ENCODE measurements around the gene HIVEP3. TPM values are rescaled to one million over a fixed set of nuclear protein-coding genes. Genes with fewer than 3 reads are reported as not detected.

HIVEP3 gene
- total RNA-seq, 2 donors from 2014 or later: 4.0 to 5.4 TPM

- DNase-seq: peak in 1 of 2 donors; percentile 39
- ATAC-seq: peak; percentile 97
Measured at GRCh38 chr1:41900603-41901444, 17.9 kb downstream of the HIVEP3 start.

DNA sequence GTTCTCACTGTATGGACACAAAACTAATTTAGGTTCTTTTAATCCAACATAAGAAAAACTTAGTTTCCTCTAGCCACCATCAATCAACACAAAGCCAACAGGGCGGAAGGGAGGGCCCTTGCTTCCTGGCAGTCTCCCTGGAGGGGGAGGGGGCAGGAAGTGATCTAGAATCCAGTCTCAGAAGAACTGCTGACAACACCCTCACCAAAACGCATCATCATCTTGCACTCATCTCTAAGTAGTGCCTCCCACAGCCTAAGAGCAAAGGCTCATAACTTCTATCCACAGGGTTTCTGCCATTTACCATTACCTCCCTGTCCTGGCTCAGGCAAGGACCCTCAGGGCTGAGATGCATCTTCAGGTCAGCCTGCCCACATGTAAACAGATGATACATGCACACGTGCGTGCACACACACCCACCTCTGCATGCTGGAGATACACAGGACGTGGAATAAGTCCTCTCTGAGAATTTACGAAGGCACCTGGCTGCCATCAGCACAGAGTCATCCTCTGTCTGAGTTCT, 20.5 kb downstream of the HIVEP3 start:
- peak in 1 of 2 donors; percentile 29 for DNase-seq
- ATAC-seq: no peak
- intact Hi-C loops (cut with DNase I, micrococcal nuclease): no loop called here

More at GRCh38 chr1:41900603-41901444, 17.9 kb downstream of the HIVEP3 start:
- intact Hi-C loops (cut with DNase I, micrococcal nuclease): no loop called here

- ATAC-seq (no peak), DNase-seq (no peak)
- intact Hi-C loops (cut with DNase I, micrococcal nuclease): no loop called here
Measured at GRCh38 chr1:41895552-41895951, 23.2 kb downstream of the HIVEP3 start.

DNA sequence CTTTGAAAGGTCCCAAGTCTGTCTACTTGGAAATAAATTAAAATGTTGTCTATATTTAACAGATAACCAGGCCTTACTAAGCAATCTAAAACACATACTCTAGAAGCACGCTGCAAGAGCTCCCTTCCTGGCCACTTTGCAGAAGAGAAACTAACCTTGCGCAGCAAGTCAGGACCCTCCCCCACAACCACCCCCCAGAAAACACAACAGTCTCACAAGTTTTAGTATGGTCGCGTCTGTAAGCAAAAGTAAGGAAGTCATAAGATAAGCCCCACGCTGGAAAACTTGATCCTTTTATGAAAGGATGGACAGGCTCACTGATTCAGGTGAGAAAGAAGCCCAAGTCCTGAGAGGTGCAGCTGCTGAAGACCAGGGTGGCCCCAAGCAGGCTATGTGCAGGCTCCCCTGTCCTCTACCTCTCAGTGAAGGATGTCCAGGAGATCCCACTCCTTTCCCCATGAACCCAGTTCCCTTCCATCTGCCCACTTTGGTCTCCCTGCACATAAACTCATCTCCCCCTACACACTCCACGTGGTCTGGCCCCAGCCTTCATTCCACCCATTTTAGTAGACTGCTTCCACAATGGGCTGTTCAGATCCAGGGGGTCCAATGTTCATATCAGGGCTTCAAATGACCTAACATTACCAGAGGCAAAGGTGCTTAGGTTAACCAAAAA, 23.8 kb downstream of the HIVEP3 start:
- intact Hi-C loops (cut with DNase I, micrococcal nuclease): no loop called here
- ATAC-seq: no peak
- no peak for DNase-seq

DNA sequence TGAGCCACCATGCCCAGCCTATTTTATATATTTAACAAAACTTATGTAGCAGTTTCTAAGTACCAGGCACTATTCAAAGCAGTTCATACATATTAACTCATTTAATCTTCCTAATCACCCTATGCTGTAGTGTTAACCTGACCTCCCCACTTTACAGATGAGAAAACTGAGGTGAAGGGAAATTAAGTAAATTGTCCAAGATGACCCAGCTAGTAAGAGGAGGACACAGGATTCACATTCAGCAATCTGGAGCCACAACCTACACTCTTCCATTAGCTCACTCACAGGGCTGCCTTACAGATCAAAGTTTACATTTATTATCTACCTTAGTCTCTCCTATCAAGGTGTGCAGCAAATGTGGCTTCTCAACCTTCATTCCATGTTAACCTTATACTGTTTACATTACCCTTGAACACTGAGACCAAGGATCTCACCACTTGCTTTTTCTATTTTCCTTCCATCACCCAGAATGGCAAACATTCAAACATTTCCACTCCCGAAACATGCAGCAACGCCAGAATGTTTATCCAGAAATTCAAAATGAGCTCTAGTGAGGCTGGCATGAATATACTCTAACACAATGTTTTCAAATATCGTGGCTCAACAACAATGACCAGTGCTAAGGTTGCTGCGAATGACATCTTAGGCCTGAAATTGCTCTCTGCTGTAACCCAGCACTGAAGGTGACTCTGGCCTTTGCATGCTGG, 24.5 kb downstream of the HIVEP3 start:
- intact Hi-C loops (cut with DNase I, micrococcal nuclease): no loop called here
- ATAC-seq (peak; percentile 73), DNase-seq (no peak)

GRCh38 chr1:41892301-41892781, 26.4 kb downstream of the HIVEP3 start:
- DNase-seq: no peak
- no peak for ATAC-seq
- intact Hi-C loops (cut with DNase I, micrococcal nuclease): no loop called here

DNA sequence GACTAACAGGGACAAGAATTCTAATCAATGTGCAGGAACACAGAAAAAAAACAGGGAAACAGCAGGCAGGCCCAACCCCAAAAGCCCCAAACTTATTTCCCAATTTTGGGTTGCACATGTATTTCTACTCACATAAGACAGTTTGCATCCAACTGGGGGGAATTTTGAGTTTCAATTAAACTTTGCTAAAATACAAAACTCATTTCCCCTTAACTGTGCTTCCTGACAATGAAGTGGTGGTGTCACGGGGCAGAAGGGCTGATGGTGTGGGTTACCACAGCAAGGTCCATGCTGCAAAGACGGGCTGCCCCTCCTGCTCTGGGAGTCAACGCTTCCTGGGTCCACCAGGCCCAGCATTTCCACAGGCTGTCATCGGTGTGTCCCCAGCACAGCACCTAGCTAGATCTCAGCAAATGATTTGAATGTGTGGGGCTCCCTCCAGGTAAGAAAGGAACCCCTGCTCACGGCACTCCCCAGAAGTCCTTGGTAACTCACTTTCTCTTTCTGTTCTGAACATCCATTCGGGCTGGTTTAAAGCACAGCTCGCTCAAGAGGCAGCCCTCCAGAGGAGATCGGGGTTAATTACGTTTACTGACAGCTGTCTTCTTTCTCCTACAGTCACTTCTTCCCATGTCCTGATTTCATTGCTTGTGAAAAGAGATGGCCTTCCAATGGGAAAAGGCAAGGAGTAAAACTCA, 27.4 kb downstream of the HIVEP3 start:
- intact Hi-C loops (cut with DNase I, micrococcal nuclease): no loop called here
- peak; percentile 86 for ATAC-seq
- DNase-seq: peak; percentile 41 to 44

GRCh38 chr1:41890825-41891198, 27.9 kb downstream of the HIVEP3 start:
- DNase-seq (peak in 1 of 2 donors; percentile 27), ATAC-seq (peak; percentile 43)
- intact Hi-C loops (cut with DNase I, micrococcal nuclease): no loop called here

GRCh38 chr1:41889506-41890414, 29.0 kb downstream of the HIVEP3 start:
- intact Hi-C loops (cut with DNase I, micrococcal nuclease): no loop called here
- no peak for ATAC-seq
- DNase-seq: no peak

- no peak for ATAC-seq
- DNase-seq: no peak
- intact Hi-C loops (cut with DNase I, micrococcal nuclease): no loop called here
Measured at GRCh38 chr1:41888756-41889155, 30.0 kb downstream of the HIVEP3 start.

GRCh38 chr1:41887365-41887764, 31.4 kb downstream of the HIVEP3 start:
- intact Hi-C loops (cut with DNase I, micrococcal nuclease): no loop called here
- ATAC-seq: no peak
- DNase-seq: no peak

- DNase-seq (no peak), ATAC-seq (no peak)
- intact Hi-C loops (cut with DNase I, micrococcal nuclease): no loop called here
Measured at GRCh38 chr1:41884256-41885230, 34.2 kb downstream of the HIVEP3 start.

- intact Hi-C loops (cut with DNase I, micrococcal nuclease): no loop called here
- ATAC-seq: no peak
Measured at GRCh38 chr1:41883507-41883906, 35.2 kb downstream of the HIVEP3 start.

GRCh38 chr1:41882486-41882885, 36.2 kb downstream of the HIVEP3 start:
- intact Hi-C loops (cut with DNase I, micrococcal nuclease): no loop called here
- DNase-seq: no peak
- ATAC-seq: peak; percentile 43

More at GRCh38 chr1:41883507-41883906, 35.2 kb downstream of the HIVEP3 start:
- DNase-seq: no peak

- intact Hi-C loops (cut with DNase I, micrococcal nuclease): no loop called here
- DNase-seq (peak; percentile 27 to 35), ATAC-seq (peak; percentile 96)
Measured at GRCh38 chr1:41882068-41882477, 36.6 kb downstream of the HIVEP3 start.
